SK-N-MC (cell line): ENCODE results near the gene BRPF3.

Experiments
- DNase-seq: peaks from one replicate; pipeline ENCODE4 v3.0.0-alpha.2; 2011; ENCODE audit warnings: low read depth, low spot score
- H3K27ac ChIP-seq: fragments of 200-600 bp; sonication (generic); 2 replicates; pipeline ENCODE4 v1.5.1; 2016; ENCODE audit warnings: mixed run types
- H3K36me3 ChIP-seq: fragments of 200-600 bp; sonication (generic); 2 replicates; pipeline ENCODE4 v1.6.1; 2017; ENCODE audit warnings: antibody characterized with exemption, low read length, mixed read lengths; ENCODE audit not compliant: insufficient read depth
- H3K4me3 ChIP-seq: fragments of 200-600 bp; sonication (generic); 2 replicates; pipeline ENCODE4 v1.5.1; 2016
- H3K9ac ChIP-seq: fragments of 200-600 bp; sonication (generic); 2 replicates; pipeline ENCODE4 v1.8.0; 2017; ENCODE audit warnings: mixed run types, mixed read lengths; ENCODE audit not compliant: insufficient read length
- H3K9me3 ChIP-seq: fragments of 200-600 bp; sonication (generic); 2 replicates; pipeline ENCODE4 v1.6.1; 2017; ENCODE audit warnings: low read depth, mild to moderate bottlenecking, antibody characterized with exemption, low read length, moderate library complexity, mixed read lengths
- EZH2 ChIP-seq: fragments of 200-600 bp; sonication (generic); IDR thresholded peaks from one replicate; pipeline ENCODE4 v1.6.1; 2017; ENCODE audit warnings: antibody characterized with exemption
- FOXP2 ChIP-seq: optimal IDR thresholded peaks from 2 replicates; pipeline ENCODE3; 2011; ENCODE audit warnings: mild to moderate bottlenecking, moderate library complexity; ENCODE audit not compliant: insufficient read depth; ENCODE audit errors: extremely low read length, control extremely low read depth
- POLR2AphosphoS5 ChIP-seq: IDR thresholded peaks from 2 replicates; pipeline ENCODE4 v1.6.1; 2012; ENCODE audit warnings: mild to moderate bottlenecking, low read depth, low read length, borderline replicate concordance

BRPF3 gene

DNA sequence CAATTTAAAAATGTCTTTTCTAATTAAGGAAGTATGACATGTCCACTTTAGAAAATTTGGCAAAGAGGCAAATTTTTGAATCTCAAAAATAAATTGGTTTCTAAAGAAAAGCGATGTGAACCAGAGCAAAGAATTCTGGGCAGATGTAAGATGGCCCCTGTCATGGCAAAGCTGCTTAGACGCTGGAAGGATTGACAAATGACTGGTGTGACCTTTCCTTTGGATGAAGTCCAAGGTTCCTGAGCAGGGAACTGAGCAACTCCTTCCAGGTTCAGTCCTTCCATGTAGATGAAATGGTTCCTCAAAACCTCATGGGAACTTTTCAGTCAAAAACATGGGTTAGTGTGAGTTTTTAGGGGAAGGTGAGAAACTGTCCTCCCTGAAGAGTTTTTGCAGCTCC is 25.1 kb downstream of the BRPF3 start:
- H3K36me3 ChIP-seq, result peaks cover 76% of the 10 kb centered on the region

DNA sequence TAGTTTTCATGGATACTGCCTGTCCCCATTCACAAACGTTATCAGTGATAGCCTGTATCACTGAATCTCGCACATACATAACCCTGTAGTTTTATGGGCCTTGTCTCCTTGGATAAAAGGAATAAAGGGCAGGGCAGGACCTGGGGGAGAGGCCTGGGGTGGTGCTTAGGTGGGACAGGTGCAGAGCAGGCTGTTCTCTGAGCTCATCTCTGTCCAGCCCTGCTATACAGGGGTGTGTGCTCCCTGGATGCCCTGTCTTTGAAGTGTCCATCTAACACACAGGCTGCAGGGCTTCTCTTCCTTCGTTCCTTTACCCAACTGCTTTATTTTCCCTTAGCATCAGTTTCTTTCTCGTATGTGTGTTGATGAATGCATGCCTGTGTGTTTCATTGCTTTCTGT is 26.4 kb downstream of the BRPF3 start:
- Histone ChIP-seq H3K9me3 (no peaks in the 10 kb centered on the region), H3K27ac (no peak overlapping the region), H3K36me3 (peaks cover 69% of the 10 kb centered on the region), H3K4me3 (no peak overlapping the region), H3K9ac (no peak overlapping the region)
- no peak for DNase-seq
- TF ChIP-seq FOXP2, result no peak
- TF ChIP-seq EZH2, result no peak
- TF ChIP-seq POLR2AphosphoS5, result no peak

More for the DNA sequence above, 25.1 kb downstream of the BRPF3 start:
- TF ChIP-seq FOXP2 (no peak), POLR2AphosphoS5 (no peak), EZH2 (no peak)
- Histone ChIP-seq H3K9me3 (no peaks in the 10 kb centered on the region), H3K27ac (no peak overlapping the region), H3K9ac (no peak overlapping the region), H3K4me3 (no peak overlapping the region)
- DNase-seq, result no peak

DNA sequence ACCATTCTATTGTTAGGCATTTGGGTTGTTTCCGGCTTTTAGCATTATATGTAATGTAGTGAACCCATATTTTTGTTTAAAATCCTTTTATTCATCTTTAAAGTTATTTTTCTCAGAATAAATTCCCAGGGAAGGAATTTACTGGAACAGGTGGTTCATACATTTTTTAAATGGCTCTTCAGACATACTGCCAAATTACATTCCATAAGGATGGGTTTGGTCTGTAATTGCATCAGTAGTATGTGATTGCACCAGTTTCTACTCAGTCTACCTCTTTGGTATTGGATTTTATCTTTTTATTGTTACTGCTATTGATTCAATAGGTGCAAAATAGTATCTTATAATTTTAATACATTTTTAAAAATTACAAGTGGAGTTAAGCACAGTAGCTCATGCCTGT is 27.2 kb downstream of the BRPF3 start:
- TF ChIP-seq FOXP2, result no peak
- no peak for TF ChIP-seq EZH2
- TF ChIP-seq POLR2AphosphoS5, result no peak
- peaks cover 65% of the 10 kb centered on the region for H3K36me3 ChIP-seq

DNA sequence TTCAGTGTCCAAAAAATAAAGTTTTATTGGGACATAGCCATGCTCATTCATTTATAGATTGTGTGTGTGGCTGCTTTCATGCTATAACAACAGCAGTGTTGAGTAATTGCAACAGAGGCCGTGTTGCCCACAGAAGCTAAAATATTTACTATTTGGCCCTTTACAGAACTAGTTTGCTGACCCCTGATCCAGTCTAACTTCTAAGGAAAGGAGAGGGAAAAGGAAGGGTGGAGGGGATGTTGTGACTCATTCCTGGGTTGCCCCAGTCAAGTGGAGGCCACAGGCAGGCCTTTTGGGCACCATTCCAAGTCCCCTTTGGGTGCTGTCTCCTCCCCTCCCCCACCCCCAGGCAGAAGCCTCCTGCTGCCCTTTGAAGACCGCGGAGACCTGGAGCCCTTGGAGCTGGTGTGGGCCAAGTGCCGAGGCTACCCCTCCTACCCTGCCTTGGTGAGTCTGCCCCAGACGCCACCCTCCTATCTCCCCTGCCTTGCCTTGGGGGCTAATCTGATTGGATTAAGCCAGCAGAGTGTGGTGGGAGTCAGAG is 28.4 kb downstream of the BRPF3 start:
- DNase-seq, result no peak

More for the DNA sequence above, 27.2 kb downstream of the BRPF3 start:
- Histone ChIP-seq H3K27ac (no peak overlapping the region), H3K4me3 (no peak overlapping the region), H3K9ac (no peak overlapping the region), H3K9me3 (no peaks in the 10 kb centered on the region)
- DNase-seq, result no peak

DNA sequence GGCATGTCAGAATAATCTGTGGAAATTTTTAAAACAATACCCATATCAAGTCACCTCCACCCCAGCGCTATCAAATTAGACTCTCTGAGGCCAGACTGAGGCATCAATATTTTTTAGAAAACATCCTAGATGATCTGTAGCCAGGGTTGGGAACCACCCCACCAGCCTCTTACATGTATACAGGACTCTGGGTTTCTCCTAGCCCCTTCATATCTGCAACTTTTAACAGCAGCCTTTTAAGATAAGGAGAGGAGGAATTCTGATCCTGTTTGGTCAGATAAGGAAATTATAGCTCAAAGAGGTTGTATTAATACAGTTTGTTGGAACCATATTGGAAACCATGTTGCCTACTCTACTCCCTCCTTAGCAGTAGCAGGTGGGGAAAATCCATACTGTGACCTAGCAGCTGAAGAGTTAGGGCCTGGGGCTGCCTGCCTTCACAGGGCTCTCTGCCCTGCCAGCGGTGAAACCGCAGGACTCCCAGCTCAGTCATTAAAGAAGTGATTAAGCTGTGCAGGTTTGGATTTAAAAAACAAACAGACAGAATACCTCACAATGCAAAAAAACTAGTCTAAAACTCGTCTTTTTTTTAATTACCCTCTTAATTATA is 30.0 kb downstream of the BRPF3 start:
- Histone ChIP-seq H3K9ac (no peak overlapping the region), H3K36me3 (peaks cover 59% of the 10 kb centered on the region), H3K4me3 (no peak overlapping the region), H3K9me3 (no peaks in the 10 kb centered on the region), H3K27ac (no peak overlapping the region)
- TF ChIP-seq FOXP2, result no peak
- no peak for TF ChIP-seq EZH2
- TF ChIP-seq POLR2AphosphoS5, result no peak
- no peak for DNase-seq

More for the DNA sequence above, 28.4 kb downstream of the BRPF3 start:
- peaks cover 55% of the 10 kb centered on the region for H3K36me3 ChIP-seq
- no peak overlapping the region for H3K4me3 ChIP-seq
- H3K27ac ChIP-seq, result no peak overlapping the region
- no peak overlapping the region for H3K9ac ChIP-seq
- no peaks in the 10 kb centered on the region for H3K9me3 ChIP-seq
- no peak for TF ChIP-seq EZH2
- no peak for TF ChIP-seq POLR2AphosphoS5
- TF ChIP-seq FOXP2, result no peak

DNA sequence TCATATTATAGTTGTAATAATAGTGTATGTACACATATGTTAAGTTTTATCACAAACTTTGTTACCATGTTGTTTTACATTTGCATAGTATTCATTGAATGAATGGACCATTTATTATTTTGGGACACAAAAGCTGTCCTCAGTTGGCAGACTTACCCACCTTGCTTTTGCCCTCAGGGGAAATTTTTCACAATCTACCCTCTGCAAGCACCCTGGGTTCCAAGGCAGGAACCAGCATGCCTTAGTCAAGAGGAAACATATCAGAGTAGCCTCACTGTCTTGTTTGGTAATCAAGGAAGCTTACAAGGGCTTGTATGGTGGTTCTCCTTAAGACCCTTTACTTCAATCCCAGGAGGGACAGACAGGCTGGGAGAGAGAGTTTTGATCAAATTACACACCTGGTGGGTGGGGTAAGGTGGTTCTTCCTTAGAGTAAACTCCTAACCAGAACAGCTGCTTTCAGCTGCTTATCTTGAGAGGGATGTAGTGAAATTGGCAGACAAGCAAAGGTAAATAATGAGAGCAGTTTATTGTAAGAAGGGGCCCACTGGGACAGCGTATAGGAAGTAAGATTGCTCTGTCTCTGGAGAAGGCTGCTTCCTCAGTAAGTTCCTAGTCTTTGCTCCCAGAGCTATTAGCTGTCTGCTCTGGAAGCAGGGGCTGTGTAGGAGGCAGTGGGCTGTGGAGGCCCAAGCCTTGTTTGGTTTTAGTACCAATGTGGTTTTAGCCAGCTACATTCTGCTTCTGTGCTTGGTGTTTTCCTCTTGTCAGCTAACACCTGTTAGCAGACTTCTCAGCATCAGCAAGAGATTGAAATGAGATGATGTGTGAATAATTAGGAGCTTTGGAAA is 31.1 kb downstream of the BRPF3 start:
- H3K9me3 ChIP-seq, result no peaks in the 10 kb centered on the region
- H3K36me3 ChIP-seq, result peaks cover 49% of the 10 kb centered on the region
- DNase-seq, result no peak
- H3K4me3 ChIP-seq, result no peak overlapping the region
- H3K27ac ChIP-seq, result no peak overlapping the region
- no peak overlapping the region for H3K9ac ChIP-seq
- TF ChIP-seq POLR2AphosphoS5 (no peak), FOXP2 (no peak), EZH2 (no peak)

DNA sequence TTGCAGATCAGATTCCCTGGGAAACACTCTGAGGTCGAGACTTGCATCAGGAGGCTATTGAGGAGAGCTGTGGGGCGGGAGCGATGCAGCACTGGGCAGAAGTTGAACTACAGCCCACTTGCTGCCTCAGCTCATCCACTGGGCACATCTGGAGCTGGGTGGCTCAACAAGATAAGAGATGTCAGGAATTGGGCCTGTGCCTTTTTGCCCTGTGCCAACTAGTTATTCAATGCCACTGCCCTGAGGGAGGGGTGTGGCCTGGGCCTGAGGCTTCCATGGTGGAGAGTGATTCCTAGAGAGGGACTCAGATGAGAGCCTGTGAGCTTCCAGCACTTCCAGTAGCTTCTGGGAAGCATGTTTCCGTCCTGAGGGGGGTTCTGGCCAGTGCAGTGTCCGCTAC is 32.7 kb downstream of the BRPF3 start:
- no peak overlapping the region for H3K9ac ChIP-seq
- H3K4me3 ChIP-seq, result no peak overlapping the region
- H3K9me3 ChIP-seq, result no peaks in the 10 kb centered on the region
- H3K36me3 ChIP-seq, result peaks cover 36% of the 10 kb centered on the region
- TF ChIP-seq EZH2 (no peak), POLR2AphosphoS5 (no peak), FOXP2 (no peak)
- no peak for DNase-seq
- H3K27ac ChIP-seq, result no peak overlapping the region

DNA sequence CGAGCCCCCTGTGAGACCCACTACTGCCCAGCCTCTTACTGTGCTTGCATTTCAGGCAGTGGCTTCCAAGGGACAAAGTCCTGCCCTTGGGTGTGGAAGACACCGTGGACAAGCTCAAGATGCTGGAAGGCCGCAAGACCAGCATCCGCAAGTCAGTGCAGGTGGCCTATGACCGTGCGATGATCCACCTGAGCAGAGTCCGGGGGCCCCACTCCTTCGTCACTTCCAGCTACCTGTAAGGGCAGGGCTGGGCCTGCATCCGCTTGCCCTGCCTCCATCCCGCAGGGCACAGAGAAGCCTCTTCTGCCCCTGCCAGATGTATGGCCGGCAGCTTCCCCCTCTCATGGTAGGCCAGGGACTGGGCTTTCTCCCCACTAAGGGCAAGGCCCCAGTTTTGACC is 33.8 kb downstream of the BRPF3 start:
- H3K4me3 ChIP-seq, result no peak overlapping the region
- no peak overlapping the region for H3K9ac ChIP-seq
- H3K27ac ChIP-seq, result no peak overlapping the region
- no peaks in the 10 kb centered on the region for H3K9me3 ChIP-seq
- DNase-seq, result no peak
- H3K36me3 ChIP-seq, result peaks cover 25% of the 10 kb centered on the region
- TF ChIP-seq POLR2AphosphoS5, result no peak
- no peak for TF ChIP-seq FOXP2
- no peak for TF ChIP-seq EZH2
